GM04503 (cell line): ENCODE measurements around the gene RAB4A.

Experiments
- DNase-seq: peaks from one replicate; pipeline ENCODE4 v3.0.0-alpha.2; 2012; ENCODE audit warnings: low read depth

The RAB4A gene, protein sequence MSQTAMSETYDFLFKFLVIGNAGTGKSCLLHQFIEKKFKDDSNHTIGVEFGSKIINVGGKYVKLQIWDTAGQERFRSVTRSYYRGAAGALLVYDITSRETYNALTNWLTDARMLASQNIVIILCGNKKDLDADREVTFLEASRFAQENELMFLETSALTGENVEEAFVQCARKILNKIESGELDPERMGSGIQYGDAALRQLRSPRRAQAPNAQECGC

DNA sequence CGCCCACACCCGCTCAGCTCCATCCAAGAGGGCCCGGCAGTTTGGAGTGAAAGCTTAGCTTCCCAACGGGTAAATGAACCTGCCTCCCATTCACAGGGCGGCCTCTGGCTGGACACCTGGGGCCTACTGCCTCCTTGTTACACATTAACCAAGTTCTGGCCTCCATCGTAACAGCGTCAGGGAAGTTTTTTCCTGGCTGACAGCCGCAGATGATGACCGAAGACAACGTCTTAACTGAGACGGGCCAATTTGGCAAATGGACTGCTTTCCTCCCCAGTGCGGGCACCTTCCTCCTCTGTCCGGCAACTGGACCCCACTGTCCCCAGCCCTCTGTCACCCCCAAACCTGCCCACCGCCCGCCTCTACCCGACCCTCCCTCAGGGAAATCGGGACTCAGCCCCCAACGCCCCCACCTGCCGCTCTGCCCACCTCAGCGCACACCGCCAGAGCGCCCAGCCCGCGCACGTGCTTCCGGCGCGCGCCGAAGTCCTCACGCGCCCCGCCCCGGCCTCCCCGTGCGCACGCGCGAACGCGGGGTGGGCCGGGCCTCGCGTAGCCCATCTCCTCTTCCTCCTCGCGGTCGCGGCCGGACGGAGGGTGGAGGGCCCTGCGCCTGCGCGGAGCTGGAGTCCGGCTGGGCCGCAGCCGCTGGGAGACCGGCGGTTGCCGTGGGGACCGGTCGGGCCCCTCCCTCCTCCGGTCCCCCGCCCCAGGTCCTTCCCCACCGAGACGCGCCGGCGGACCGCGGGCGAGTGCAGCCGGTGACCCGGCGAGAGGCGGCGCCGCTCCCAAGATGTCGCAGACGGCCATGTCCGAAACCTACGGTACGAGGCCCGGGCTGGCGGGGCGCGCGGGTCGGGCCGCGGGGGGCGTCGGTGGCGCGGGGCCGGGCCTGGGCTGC lies at the start of gene RAB4A:
RAB4A (plus strand) TSS at position 565 of the 901 bp plus-strand sequence; CDS start at position 794, 229 bp downstream.
- peak; percentile 29 for DNase-seq

DNA sequence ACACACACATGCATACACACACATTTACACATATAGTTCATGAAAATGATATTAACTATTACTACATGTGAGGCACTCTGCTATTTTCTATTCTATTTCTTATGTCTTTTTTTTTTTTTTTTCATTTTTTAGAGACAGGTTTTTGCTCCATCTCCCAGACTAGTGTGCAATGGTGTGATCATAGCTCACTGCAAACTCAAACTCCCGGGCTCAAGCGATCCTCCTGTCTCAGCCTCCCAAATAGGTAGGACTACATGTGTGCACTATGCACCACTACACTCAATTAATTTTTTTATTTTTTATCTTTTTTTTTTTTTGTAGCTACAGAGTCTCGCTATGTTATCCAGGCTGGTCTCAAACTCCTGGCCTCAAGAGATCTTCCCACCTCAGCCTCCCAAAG lies 48.8 kb upstream of the RAB4A start:
- no peak for DNase-seq

DNA sequence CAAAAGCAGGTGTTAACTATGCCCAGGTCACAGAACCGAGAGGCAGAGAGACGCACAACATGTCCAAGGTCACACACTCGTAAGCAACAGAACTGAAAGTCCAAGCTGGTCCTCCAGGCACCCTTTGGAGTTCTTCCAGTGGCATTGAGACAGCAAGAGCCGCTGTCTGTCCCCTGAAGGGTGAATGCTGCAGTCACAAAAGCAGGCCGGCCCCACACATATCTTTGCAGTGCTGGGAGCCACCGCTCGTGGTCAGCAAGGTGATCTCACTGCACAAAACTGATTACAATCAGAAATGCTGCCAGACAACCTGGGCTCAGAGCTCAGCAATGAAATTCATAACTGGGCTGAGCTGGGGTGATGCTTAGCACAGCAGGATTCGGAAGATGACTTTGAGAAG lies 47.4 kb upstream of the RAB4A start:
- no peak for DNase-seq

DNA sequence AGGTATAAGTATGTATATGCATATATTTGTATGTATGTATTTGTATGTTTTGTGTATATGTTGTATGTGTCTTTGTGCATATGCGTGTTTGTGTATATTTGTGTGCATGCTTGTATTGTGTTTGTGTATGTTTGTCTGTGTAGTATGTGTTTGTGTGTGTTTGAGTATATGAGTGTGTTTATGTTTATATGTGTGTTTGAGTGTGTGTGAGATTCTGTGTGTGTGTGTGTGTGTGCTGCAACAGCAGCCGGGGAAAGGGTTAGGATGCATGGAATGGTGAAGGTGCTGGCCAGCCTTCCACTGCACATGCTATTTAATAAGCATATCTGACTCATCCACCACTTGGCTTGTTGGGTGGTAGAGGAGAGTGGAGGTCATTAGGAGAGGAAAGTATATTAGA lies 46.6 kb upstream of the RAB4A start:
- no peak for DNase-seq

DNA sequence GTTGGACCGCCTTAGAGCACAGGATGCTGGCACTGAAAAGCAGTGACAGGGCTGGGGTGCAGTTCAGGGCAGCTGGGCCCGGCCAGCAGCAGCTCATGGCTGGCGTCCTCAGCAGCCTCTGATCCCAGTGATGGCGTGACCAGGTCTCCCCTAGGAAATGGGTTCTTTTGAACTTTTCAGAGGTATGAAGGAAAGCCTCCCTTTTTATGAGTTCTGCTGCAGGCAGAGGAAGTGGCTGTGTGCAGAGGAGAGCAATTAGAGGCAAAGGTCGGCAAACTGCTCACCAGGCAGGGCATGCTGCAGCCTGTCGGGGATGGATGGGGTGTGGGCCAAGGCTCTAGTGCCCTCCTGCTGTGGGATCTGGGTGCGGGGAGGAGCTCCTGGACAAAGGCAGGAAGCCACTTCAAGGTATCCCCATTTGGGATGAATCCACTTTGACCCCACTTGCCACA lies 45.6 kb upstream of the RAB4A start:
- no peak for DNase-seq

DNA sequence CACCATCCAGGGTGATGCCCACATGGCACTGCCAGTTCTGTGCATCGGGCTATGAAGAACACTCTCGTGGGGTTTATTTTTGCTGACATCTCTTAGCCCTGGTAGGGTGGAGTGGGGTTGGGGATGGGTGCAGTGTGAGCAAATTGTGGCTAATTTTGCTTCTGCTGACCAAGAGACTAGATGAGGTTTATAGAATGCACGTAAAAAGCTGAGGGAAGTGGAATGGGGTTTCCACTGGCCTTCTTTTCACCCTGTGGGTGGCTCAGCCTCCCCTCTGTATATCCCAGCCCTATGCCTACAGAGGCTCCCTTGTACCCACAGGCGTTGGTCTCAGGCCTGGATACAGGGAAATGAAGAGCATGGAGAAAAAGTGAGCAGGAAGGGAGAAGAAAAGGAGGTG lies 44.1 kb upstream of the RAB4A start:
- DNase-seq, result no peak

DNA sequence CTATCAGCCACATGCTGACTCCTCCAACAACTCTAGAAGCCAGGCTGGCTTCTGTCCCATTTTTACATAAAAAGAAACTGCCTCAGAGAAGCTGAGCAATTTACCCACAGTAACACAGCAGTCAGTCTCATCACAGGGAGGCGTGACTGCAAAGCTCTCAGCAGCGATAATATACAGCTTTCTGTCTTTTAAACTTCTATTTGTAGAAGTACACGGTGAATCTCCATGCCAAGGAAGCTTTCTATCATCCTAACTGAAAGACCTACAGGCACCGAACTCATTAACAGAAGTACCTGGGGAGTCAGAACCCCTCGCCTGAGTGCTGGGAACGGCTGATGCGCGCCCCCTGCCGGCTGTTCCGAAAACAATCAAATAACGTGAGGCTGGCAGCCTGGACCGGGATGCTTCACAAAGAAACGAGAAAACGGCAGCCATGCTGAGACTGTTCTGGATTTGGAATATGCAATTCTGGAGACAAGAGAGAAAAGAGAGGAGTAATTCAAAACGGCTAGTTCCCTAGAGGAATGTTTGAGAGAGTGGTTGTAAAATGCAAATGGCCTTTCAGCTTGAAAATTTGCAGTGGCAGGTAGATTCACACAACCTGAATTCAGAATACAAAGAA lies 43.5 kb upstream of the RAB4A start:
- DNase-seq, result no peak

DNA sequence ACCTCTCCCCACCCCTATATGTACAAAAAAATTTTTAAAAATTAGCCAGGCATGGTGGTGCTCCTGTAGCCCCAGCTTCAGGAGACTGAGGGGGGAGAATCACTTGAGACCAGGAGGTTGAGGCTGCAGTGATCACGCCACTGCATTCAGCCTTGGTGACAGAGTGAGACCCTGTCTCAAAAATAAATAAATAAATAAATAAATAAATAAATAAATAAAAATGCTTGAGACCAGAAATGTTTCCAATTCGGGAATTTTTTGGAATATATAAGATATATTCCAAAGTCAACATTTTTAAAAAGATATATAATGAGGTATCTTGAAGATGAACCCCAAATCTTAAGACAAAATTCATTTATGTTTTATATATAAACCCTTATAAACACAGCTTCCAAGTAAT lies 42.4 kb upstream of the RAB4A start:
- no peak for DNase-seq

DNA sequence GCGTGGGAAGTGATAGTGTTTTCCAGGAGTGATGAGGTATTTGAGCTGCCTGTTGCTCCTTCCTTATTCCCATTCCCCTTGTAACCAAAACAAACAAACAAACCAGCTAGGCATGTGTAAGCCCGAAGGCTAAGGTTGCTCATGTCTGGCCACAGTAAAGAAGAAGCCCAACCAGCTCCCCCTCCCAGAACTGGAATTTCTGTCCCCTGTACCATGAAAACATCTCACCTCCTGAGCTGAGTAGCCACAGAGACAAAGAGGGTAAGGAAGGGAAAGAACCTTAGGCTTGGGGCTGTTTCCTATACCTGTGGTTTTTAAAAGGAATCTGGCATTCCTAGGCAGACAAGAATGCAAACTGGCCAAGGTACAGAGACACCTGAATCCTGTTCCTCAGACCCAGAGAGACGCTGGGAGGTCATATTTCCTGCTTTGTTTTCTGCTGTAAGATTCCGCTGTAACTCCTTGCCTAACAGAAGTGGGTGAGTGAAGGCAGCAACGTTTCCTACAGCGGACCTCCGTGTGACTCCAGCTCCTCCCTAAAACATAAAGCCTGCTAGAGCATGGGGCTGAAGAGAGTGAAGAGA lies 41.7 kb upstream of the RAB4A start:
- DNase-seq, result no peak

DNA sequence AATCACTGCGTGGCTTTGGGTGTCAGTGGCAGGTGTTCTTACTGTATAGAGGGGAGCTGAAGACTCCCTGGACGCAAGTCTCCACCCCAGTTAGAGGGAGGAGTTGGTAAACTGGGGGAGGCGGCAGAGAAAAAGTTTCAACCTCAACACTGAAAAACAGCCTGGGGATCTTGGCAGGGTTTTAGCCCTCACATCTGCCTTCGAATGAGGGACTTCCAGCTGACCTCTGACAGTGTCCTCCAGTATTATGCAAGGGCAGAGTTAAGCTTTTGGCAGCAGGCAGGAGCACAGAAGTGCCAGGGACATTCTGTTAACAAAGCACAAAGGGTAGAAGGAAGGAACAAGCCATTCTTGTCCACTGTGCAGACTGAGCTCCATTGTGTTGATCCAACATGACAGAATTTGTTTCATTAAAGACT lies 41.2 kb upstream of the RAB4A start:
- DNase-seq, result no peak

DNA sequence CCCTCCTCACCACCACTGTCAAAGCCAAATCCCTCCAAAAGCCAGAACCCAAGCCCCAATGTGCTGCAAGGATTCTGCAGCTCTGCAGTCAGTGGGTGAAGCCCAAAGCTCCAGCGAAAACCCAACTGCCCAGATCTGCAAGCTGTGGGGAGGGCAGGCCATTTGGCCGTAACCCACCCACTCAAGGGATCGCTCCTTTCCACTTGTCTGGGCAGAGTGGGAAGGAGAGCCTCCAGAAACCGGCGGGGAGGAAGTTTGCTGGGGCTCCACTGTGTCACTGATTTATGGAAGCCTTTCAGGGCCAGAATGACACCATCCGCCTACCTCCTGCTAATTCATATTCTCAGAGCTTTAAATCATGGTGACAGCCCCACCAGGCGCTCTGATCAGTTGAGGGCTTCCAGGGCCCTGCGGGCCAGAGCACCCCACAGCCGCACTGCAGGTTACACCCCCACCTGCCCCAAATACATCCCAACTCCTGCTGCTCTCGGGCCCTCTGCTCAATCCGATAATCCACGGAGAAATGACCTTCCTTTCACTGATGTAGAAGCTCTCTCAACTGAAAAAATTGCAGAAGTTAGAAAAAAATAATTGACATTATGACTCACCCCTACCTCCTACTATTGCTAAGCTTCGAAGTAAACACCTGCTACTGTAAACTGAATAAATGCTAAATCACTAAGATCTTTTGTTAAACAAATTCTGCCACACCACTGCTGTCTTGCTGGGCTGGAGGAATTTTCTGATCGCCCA lies 40.6 kb upstream of the RAB4A start:
- no peak for DNase-seq

DNA sequence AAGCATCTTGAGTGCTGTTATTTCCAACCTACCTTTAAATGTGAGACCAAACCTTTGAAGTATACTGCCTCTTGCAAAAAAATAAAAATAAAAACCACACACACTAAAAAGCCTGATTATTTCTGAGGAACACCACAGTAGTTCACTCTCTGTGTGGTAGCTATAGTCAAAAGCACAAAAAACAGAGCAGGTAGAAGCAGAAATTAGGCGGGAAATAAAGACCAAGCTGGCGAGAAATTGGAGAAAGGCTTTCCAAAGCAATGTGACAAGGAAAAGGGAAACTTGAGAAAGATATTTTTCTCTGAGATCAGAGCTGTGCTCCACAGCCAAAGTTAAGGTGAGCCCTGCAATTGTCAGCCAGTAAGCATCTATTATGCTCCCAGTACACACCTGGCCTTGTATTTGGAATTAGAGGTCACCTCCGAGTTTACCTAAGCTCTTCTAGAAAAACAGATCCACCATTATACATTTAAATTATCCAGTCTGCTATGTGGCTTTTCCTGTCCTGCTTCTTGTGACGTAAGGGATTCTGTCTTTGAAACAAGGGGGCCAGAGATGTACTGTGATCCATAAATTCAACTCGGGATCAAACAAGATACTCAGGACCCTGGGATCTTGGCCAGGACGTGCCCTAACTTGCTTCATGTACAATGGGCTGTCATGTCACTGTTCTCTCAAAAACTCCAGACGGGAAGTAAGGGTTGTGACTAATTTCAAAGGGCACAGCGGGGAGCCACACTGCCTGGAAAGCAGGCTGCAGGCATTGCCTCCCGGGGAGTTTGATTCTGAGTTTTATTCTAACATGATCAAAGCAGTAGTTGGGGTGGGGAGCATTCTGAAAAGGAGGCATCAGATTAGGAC lies 39.8 kb upstream of the RAB4A start:
- no peak for DNase-seq

DNA sequence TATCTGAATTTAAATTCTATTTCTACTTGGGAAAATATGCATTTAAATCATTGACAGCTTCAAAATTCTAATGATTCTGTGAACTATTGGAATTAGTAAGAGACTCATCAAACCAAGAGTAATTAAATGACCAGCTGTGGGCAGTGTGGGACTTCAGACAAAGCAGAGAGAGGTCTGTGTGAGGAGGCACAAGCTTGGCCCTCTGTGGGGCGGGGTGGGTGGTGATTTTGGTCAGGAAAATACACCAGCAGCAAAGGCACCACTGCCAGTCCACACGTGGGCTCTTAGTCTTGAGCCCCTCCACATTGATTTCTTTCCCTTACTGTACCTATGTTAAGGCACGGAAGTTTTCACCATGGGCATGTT lies 39.2 kb upstream of the RAB4A start:
- DNase-seq, result no peak

DNA sequence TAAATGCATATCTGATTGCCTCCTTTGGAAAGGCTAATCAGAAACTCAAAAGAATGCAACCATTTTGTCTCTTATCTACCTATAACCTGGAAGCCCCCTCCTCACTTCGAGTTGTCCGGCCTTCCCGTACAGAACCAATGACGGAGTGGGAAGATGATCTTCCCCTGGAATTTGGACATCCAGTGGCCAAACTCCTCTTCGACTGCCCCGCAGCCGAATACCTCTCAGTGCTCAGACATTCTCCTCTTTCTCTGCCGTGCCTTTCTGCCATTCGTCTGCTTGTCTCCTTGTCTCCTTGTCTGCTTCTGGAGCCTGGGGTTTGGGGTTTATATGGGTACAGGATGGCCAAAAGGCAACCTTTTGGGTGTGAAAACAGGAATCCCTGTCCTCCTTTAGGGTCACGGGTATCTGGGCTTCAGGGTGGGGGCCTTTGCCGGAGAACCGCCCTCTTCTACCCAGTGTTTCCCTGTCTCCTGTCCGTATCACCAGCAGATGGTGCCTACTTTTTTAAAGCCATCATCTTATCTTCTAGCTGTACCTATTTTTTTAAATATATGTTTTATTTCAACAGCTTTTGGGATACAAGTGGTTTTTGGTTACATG lies 35.9 kb upstream of the RAB4A start:
- DNase-seq, result no peak

DNA sequence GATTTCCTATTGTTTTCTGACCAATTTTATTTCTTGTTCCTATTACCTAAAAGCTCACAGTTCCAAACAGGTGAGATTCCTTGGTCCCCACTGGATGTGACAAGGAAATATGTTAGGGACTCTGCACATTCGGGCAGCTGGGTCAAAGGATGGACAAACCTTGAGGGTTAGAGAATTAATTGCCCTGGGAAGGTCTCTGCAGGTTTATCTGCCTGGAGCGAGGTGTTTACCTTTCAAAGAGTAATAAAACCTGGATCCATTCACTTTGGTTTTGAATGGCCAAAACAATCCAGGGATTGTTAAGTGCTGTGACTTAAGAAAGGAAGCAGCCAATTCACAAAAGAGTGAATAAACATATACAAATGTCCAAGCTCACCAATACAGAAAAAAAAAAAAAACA lies 33.6 kb upstream of the RAB4A start:
- DNase-seq, result no peak

DNA sequence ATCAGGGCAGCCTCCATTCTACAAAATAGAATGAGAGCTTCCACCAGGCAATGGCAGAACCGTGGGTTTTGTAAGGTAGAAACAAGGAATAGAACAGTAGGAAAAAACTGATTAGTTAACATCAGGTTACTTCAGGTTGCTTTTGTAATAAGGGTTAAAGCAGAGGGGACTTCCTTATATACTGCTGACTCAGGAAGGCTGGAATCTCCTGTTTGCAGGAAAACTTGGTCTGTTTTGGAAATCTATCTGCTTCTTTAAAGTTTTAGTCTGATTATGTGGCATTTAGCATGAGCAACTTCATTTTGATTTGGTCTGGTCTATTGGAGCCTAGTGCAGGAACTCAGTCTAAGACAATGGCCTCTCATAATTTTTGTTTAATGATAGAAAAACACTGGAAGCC lies 32.7 kb upstream of the RAB4A start:
- no peak for DNase-seq

DNA sequence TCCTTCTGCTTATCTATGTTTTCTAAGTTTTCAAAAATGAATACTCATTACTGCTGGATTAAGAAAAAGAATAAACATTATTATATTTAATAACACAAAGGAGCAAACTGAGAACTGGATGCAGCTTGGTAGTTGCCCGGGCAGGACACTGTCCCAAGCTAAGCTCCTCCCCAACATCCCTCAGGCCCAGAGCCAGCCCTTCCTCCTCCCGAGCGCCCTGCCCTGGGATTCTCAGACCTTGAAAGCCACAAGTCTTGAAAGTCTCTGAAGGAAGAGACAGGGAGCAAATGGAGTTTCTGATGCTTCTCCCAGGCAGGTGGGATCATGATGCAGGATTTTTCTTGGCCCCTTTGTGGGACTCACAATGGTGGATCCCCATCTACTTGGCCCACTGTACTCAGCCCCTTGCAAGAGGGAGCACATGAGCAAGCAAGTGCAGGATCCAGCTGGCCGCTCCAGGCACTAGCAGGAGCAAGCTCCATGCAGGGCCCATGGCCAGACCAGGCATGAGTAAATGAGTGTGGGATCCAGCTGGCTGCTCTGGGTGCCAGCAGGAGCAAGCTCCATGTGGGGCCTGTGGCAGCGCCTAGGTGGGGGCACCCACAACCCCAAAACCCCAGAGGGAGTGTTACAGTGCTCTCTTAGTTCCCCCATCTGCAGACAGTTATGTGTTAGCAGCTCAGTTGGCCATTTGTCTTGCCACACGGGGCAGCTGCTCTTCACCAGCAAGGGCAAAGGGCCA lies 32.1 kb upstream of the RAB4A start:
- no peak for DNase-seq

DNA sequence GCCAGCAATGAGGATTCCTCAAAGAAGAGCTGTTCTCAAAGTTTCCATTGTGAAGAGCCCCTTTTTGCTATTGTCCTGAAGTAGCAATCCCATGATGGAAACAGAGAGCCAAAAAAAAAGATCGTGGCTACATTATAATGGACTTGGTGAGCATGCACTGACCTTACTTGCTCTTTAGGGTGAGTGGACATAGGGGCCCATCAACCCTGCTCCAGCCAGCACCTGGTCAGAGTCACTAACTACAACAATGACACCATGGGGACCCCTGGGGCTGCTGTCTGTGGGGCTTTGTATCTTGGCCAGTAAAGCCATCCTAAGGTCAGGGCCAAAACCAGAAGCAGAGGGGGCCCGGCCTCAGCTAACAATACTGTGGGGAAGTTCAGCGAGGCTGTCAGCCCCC lies 30.4 kb upstream of the RAB4A start:
- no peak for DNase-seq

DNA sequence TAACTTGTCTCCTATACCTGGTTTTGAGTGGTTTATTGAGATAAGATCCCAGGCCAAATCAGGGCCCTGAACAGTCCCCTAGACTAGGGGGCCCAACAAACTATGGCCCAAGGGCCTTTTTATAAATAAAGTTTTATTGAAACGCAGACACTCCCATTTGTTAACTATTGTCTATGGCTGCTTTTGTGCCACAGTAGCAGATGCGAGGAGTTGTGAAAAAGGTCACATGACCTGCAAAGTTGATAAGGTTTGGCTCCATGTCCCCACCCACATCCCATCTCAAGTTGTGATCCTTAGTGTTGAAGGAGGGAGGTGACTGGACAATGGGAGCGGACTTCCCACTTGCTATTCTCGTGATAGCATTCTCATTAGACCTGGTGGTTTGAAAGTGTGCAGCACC lies 29.5 kb upstream of the RAB4A start:
- no peak for DNase-seq

DNA sequence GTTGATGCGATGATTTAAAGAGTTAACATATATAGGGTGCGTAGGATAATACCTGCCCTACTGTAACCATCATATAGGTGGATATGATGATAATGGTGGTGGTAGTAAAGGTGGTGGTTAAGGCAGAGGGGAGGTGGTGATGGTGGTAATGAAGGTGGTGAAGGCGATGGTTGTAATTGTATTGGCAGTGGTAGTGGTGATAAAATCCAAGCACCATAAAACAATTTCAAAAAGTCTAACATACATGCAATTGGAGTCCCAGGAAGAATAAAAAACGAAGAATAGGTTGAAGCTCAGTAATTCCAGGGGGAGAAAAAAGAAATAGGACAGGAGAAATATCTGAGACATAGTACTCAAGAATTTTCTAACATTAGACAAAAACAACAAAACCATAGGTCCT lies 27.3 kb upstream of the RAB4A start:
- no peak for DNase-seq
